H9 (cell line): Measurements from ENCODE around the gene RASA3. TPM values are rescaled to one million over a fixed set of nuclear protein-coding genes. Genes with fewer than 3 reads are reported as not detected.

Experiments used
- DNase-seq: peaks from one replicate; pipeline ENCODE4 v3.0.0-alpha.2; 2017
- H2AFZ ChIP-seq: one replicate; pipeline ENCODE4 v1.6.1; 2013; ENCODE audit warnings: mild to moderate bottlenecking, low read length, control low read depth, moderate library complexity
- H2AK5ac ChIP-seq: 2 replicates; pipeline ENCODE4 v1.6.1; 2013; ENCODE audit warnings: low read length, control low read depth, mixed read lengths; ENCODE audit not compliant: insufficient read length
- H2BK120ac ChIP-seq: one replicate; pipeline ENCODE4 v1.6.1; 2013; ENCODE audit warnings: low read depth, mild to moderate bottlenecking, low read length, control low read depth, inconsistent platforms; ENCODE audit not compliant: poor library complexity, severe bottlenecking
- H2BK12ac ChIP-seq: 2 replicates; pipeline ENCODE4 v1.6.1; 2013; ENCODE audit warnings: low read length, control low read depth, mixed read lengths, low read depth; ENCODE audit not compliant: insufficient read length
- H2BK15ac ChIP-seq: 2 replicates; pipeline ENCODE4 v1.6.1; 2013; ENCODE audit warnings: low read depth, low read length, control low read depth
- H2BK20ac ChIP-seq: one replicate; pipeline ENCODE4 v1.6.1; 2013; ENCODE audit warnings: low read depth, mild to moderate bottlenecking, low read length, control low read depth, inconsistent platforms; ENCODE audit not compliant: poor library complexity, severe bottlenecking
- H2BK5ac ChIP-seq: 2 replicates; pipeline ENCODE4 v1.6.1; 2013; ENCODE audit warnings: low read length, control low read depth, mixed read lengths; ENCODE audit not compliant: insufficient read length
- H3K14ac ChIP-seq: 2 replicates; pipeline ENCODE4 v1.6.1; 2013; ENCODE audit warnings: low read length, control low read depth; ENCODE audit not compliant: insufficient read depth
- H3K18ac ChIP-seq: 2 replicates; pipeline ENCODE4 v1.6.1; 2013; ENCODE audit warnings: low read depth, mild to moderate bottlenecking, mixed read lengths, low read length, control low read depth; ENCODE audit not compliant: insufficient read length
- H3K23ac ChIP-seq: 2 replicates; pipeline ENCODE4 v1.6.1; 2013; ENCODE audit warnings: low read length, control low read depth, mixed read lengths, low read depth; ENCODE audit not compliant: insufficient read length
- H3K23me2 ChIP-seq: 2 replicates; pipeline ENCODE4 v1.6.1; 2013; ENCODE audit warnings: low read depth, mild to moderate bottlenecking, mixed read lengths, low read length, control low read depth; ENCODE audit not compliant: insufficient read length, poor library complexity, severe bottlenecking
- H3K27ac ChIP-seq: 2 replicates; pipeline ENCODE4 v1.5.1; 2013; ENCODE audit warnings: low read length, control low read depth, mixed read lengths, low read depth; ENCODE audit not compliant: insufficient read length
- H3K27me3 ChIP-seq: 2 replicates; pipeline ENCODE4 v1.6.1; 2013; ENCODE audit warnings: low read length, control low read depth, inconsistent platforms; ENCODE audit not compliant: insufficient read depth
- H3K4ac ChIP-seq: 2 replicates; pipeline ENCODE4 v1.6.1; 2013; ENCODE audit warnings: low read depth, mild to moderate bottlenecking, control low read depth, inconsistent platforms, low read length, moderate library complexity
- H3K4me1 ChIP-seq: 2 replicates; pipeline ENCODE4 v1.6.1; 2013; ENCODE audit warnings: low read length, control low read depth, inconsistent platforms; ENCODE audit not compliant: insufficient read depth
- H3K4me2 ChIP-seq: 2 replicates; pipeline ENCODE4 v1.6.1; 2013; ENCODE audit warnings: low read length, control low read depth, mixed read lengths; ENCODE audit not compliant: insufficient read length, insufficient read depth
- H3K56ac ChIP-seq: 2 replicates; pipeline ENCODE4 v1.6.1; 2013; ENCODE audit warnings: low read depth, mild to moderate bottlenecking, mixed read lengths, low read length, control low read depth; ENCODE audit not compliant: insufficient read length
- H3K79me1 ChIP-seq: 2 replicates; pipeline ENCODE4 v1.6.1; 2013; ENCODE audit warnings: low read depth, mild to moderate bottlenecking, moderate library complexity, low read length, control low read depth, inconsistent platforms; ENCODE audit not compliant: insufficient read depth, poor library complexity, severe bottlenecking
- H3K79me2 ChIP-seq: 2 replicates; pipeline ENCODE4 v1.6.1; 2013; ENCODE audit warnings: low read length, control low read depth, inconsistent platforms; ENCODE audit not compliant: insufficient read depth
- H3K9ac ChIP-seq: 2 replicates; pipeline ENCODE4 v1.6.1; 2013; ENCODE audit warnings: low read length, control low read depth, mixed read lengths; ENCODE audit not compliant: insufficient read length; ENCODE audit errors: extremely low read depth
- H3K9me3 ChIP-seq: one replicate; pipeline ENCODE4 v1.6.1; 2013; ENCODE audit warnings: low read depth, low read length, inconsistent platforms; ENCODE audit not compliant: control insufficient read depth
- H3T11ph ChIP-seq: one replicate; pipeline ENCODE4 v1.6.1; 2013; ENCODE audit warnings: mild to moderate bottlenecking, low read length, control low read depth, inconsistent platforms
- H4K20me1 ChIP-seq: one replicate; pipeline ENCODE4 v1.6.1; 2013; ENCODE audit not compliant: control insufficient read depth, insufficient read length, insufficient read depth
- H4K5ac ChIP-seq: 2 replicates; pipeline ENCODE4 v1.6.1; 2013; ENCODE audit warnings: low read depth, mild to moderate bottlenecking, mixed read lengths, low read length, control low read depth; ENCODE audit not compliant: insufficient read length
- H4K8ac ChIP-seq: replicated peaks from 2 replicates; pipeline ENCODE4 v1.6.1; 2013; ENCODE audit warnings: low read length, control low read depth, mixed read lengths, low read depth; ENCODE audit not compliant: insufficient read length
- H4K91ac ChIP-seq: 2 replicates; pipeline ENCODE4 v1.6.1; 2013; ENCODE audit warnings: low read depth, mild to moderate bottlenecking, moderate library complexity, mixed read lengths, low read length, control low read depth; ENCODE audit not compliant: insufficient read length
- H3K27ac Mint-ChIP-seq, 3 experiments: 2 replicates in 2 of 3; 3 replicates in 1 of 3; pipeline ENCODE4 v1.8.0; 2020 to 2021; ENCODE audit warnings: mixed read lengths in 3 of 3, mild to moderate bottlenecking in 1 of 3, moderate library complexity in 1 of 3
- H3K27me3 Mint-ChIP-seq: 2 replicates; pipeline ENCODE4 v1.8.0; 2021; ENCODE audit warnings: low read depth, mild to moderate bottlenecking, moderate library complexity, mixed read lengths
- H3K36me3 Mint-ChIP-seq, 3 experiments: 2 replicates in 2 of 3; 3 replicates in 1 of 3; pipeline ENCODE4 v1.8.0; 2020 to 2021; ENCODE audit warnings: low read depth in 3 of 3, mixed read lengths in 3 of 3; ENCODE audit not compliant: insufficient read depth in 1 of 3
- H3K4me1 Mint-ChIP-seq, 2 experiments: 2 replicates each; pipeline ENCODE4 v1.8.0; 2020; ENCODE audit warnings: mixed read lengths in 2 of 2
- H3K4me3 Mint-ChIP-seq, 2 experiments: 2 replicates in 1 of 2; 3 replicates in 1 of 2; pipeline ENCODE4 v1.8.0; 2020 to 2021; ENCODE audit warnings: mild to moderate bottlenecking in 2 of 2, mixed read lengths in 2 of 2, moderate library complexity in 1 of 2
- H3K9me3 Mint-ChIP-seq, 2 experiments: 2 replicates in 1 of 2; 3 replicates in 1 of 2; pipeline ENCODE4 v1.8.0; 2020; ENCODE audit warnings: mild to moderate bottlenecking in 2 of 2, mixed read lengths in 2 of 2, moderate library complexity in 1 of 2
- CTCF ChIP-seq: fragments of 200-600 bp; sonication (generic); conservative IDR thresholded peaks from 3 replicates; pipeline ENCODE4 v1.8.0; 2021; ENCODE audit warnings: antibody characterized with exemption, mild to moderate bottlenecking
- WGBS: extraction: QIAGEN DNeasy Blood & Tissue Kit; methylation state at CpG from one replicate; pipeline ENCODE4 v1.1.7; 2013; ENCODE audit warnings: missing lambda C conversion rate, low lambda C conversion rate, mixed read lengths; ENCODE audit not compliant: insufficient read length; ENCODE audit errors: extremely low coverage; 5-methylcytosine and 5-hydroxymethylcytosine counted together
- total RNA-seq: library from RNA; stranded (reverse); gene quantifications from 2 replicates; pipeline ENCODE4 v1.2.1, GENCODE V29; 2021

RASA3 gene
- total RNA-seq, 1 experiment from 2014 or later = 12.3 TPM

- Histone ChIP-seq H3K14ac (no peak overlapping the region; the same call in 1 of the 2 replicates), H3K18ac (no peak overlapping the region), H3K9ac (no peak overlapping the region), H2AFZ (no peak overlapping the region), H3K79me2 (peaks cover 4% of the 10 kb centered on the region; the same call in 1 of the 2 replicates), H3K4me2 (no peak overlapping the region), H2BK12ac (no peak overlapping the region), H2BK120ac (no peak overlapping the region), H2BK20ac (no peak overlapping the region), H3K27ac (no peak overlapping the region), H2BK15ac (no peak overlapping the region), H3T11ph (no peak overlapping the region), H4K8ac (no peak overlapping the region), H3K23me2 (no peaks in the 10 kb centered on the region), H4K5ac (no peak overlapping the region), H3K23ac (no peak overlapping the region), H3K9me3 (no peaks in the 10 kb centered on the region), H4K91ac (no peak overlapping the region), H3K27me3 (no peaks in the 10 kb centered on the region), H3K4ac (no peak overlapping the region), H3K56ac (no peak overlapping the region), H3K4me1 (no peaks in the 10 kb centered on the region), H2AK5ac (no peak overlapping the region), H4K20me1 (peaks cover 3% of the 10 kb centered on the region), H3K79me1 (no peaks in the 10 kb centered on the region), H2BK5ac (no peak overlapping the region)
- DNase-seq = no peak
- H3K27ac Mint-ChIP-seq = no peak overlapping the region
- no peak overlapping the region for H3K4me3 Mint-ChIP-seq
- no peaks in the 10 kb centered on the region; a peak in 2 of 5 replicates for H3K9me3 Mint-ChIP-seq
- H3K36me3 Mint-ChIP-seq = peaks cover 0 to 4% (median 0%) of the 10 kb centered on the region in 3 experiments; a peak in 1 of 7 replicates
- H3K27me3 Mint-ChIP-seq = no peaks in the 10 kb centered on the region
- H3K4me1 Mint-ChIP-seq = peaks cover 27 to 43% of the 10 kb centered on the region in 2 experiments
- no peak for TF ChIP-seq CTCF
- no CpG with 5 or more reads among the region's 19 CpGs for WGBS
Measured at GRCh38 chr13:114038211-114038613, 94.2 kb downstream of the RASA3 start.
